Calu3 (cell line): ENCODE measurements around the gene SCG2. TPM values are rescaled to one million over a fixed set of nuclear protein-coding genes. Genes with fewer than 3 reads are reported as not detected.

ENCODE experiments used
- BruUV-seq: library from RNA; stranded (reverse); fragments of 400-500 nt; replicated peaks from 2 replicates; lab custom pipeline; 2021; lab: Mats Ljungman, UMichigan
- CTCF ChIA-PET: fragments of 300-600 bp; sonication (Branson Sonifier 250); formaldehyde crosslinking; loops from one replicate; lab custom pipeline; 2022; ENCODE audit warnings: antibody characterized with exemption; lab: Charles Lee
- DNase-seq: peaks from one replicate; pipeline ENCODE4 v3.0.0; 2022
- H3K27ac Mint-ChIP-seq: one replicate; pipeline ENCODE4 v1.8.0; 2022; ENCODE audit warnings: mixed read lengths; ENCODE audit not compliant: unreplicated experiment
- H3K27me3 Mint-ChIP-seq: one replicate; pipeline ENCODE4 v1.8.0; 2022; ENCODE audit warnings: mixed read lengths; ENCODE audit not compliant: unreplicated experiment
- H3K36me3 Mint-ChIP-seq: one replicate; pipeline ENCODE4 v1.8.0; 2022; ENCODE audit warnings: mild to moderate bottlenecking, moderate library complexity, mixed read lengths; ENCODE audit not compliant: insufficient read depth, unreplicated experiment
- H3K4me1 Mint-ChIP-seq: one replicate; pipeline ENCODE4 v1.8.0; 2022; ENCODE audit warnings: mild to moderate bottlenecking, low read depth, mixed read lengths; ENCODE audit not compliant: unreplicated experiment
- H3K4me3 Mint-ChIP-seq: one replicate; pipeline ENCODE4 v1.8.0; 2022; ENCODE audit warnings: mild to moderate bottlenecking, low read depth, moderate library complexity, mixed read lengths; ENCODE audit not compliant: unreplicated experiment
- H3K9me3 Mint-ChIP-seq: one replicate; pipeline ENCODE4 v1.8.0; 2022; ENCODE audit warnings: low read depth, mixed read lengths; ENCODE audit not compliant: unreplicated experiment
- CTCF ChIP-seq: fragments of 200-600 bp; IDR thresholded peaks from one replicate; pipeline ENCODE4 v1.8.0; 2022; ENCODE audit warnings: antibody characterized with exemption; ENCODE audit not compliant: unreplicated experiment
- intact Hi-C: fragments of 100-400 bp; cut with micrococcal nuclease; formaldehyde crosslinking; loops from one replicate; pipeline ENCODE4 v1.10.0; 2022; ENCODE audit not compliant: unreplicated experiment
- total RNA-seq: library from RNA; stranded (reverse); gene quantifications from 2 replicates; pipeline ENCODE4 v1.2.3, GENCODE V29; 2022

The SCG2 gene
- total RNA-seq, 1 experiment from 2014 or later = 0.52 TPM

GRCh38 chr2:223604231-223604630 is 2.1 kb upstream of the SCG2 start:
- DNase-seq = no peak

GRCh38 chr2:223602972-223603371 is 811 bp upstream of the SCG2 start:
- H3K4me1 Mint-ChIP-seq = no peaks in the 10 kb centered on the region
- CTCF ChIA-PET = interaction anchor here (1.2 to 1.3 kb wide), 2 partner anchors 14 to 631 kb away, joined by 3 to 4 read pairs; no protein-coding TSS in a partner anchor
- no TSS peak for BruUV-seq
- no peaks in the 10 kb centered on the region for H3K36me3 Mint-ChIP-seq
- intact Hi-C loops = loop anchor here (1.0 kb wide), 1 partner anchor 144 kb away; no protein-coding TSS in a partner anchor
- H3K9me3 Mint-ChIP-seq = no peaks in the 10 kb centered on the region
- no peak for TF ChIP-seq CTCF
- no peak for DNase-seq
- no peak overlapping the region for H3K27ac Mint-ChIP-seq
- no peak overlapping the region for H3K4me3 Mint-ChIP-seq
- H3K27me3 Mint-ChIP-seq = no peaks in the 10 kb centered on the region

More at GRCh38 chr2:223604231-223604630, 2.1 kb upstream of the SCG2 start:
- no TSS peak for BruUV-seq
- CTCF ChIA-PET = no interaction called here
- no peaks in the 10 kb centered on the region for H3K36me3 Mint-ChIP-seq
- intact Hi-C loops = no loop called here
- no peaks in the 10 kb centered on the region for H3K27me3 Mint-ChIP-seq
- no peak for TF ChIP-seq CTCF
- no peaks in the 10 kb centered on the region for H3K4me1 Mint-ChIP-seq
- H3K4me3 Mint-ChIP-seq = no peak overlapping the region
- H3K9me3 Mint-ChIP-seq = no peaks in the 10 kb centered on the region
- H3K27ac Mint-ChIP-seq = no peak overlapping the region

DNA sequence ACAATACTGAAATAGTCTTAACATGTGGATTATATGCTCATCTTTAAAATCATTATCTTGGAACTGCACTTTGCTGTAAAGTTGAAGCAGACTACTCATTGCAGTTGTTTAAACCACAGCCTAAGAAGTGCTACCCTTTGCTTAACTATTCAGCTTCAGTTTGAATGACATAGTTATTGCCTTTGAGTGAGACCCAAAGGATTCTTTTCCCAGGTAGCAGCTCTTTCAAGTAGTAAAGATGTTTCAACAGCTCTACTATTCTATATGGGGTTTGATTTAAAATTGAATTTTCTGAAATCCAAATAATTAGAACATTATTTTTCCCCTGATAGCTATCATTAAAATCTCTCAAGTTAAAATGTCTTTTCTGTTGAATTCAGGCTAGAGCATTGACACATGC is 1.1 kb downstream of the SCG2 start:
- no peak overlapping the region for H3K4me3 Mint-ChIP-seq
- CTCF ChIA-PET = no interaction called here
- no peaks in the 10 kb centered on the region for H3K4me1 Mint-ChIP-seq
- H3K27ac Mint-ChIP-seq = no peak overlapping the region
- no TSS peak for BruUV-seq
- H3K9me3 Mint-ChIP-seq = no peaks in the 10 kb centered on the region
- H3K27me3 Mint-ChIP-seq = no peaks in the 10 kb centered on the region
- no peak for TF ChIP-seq CTCF
- DNase-seq = no peak
- intact Hi-C loops = no loop called here
- no peaks in the 10 kb centered on the region for H3K36me3 Mint-ChIP-seq

DNA sequence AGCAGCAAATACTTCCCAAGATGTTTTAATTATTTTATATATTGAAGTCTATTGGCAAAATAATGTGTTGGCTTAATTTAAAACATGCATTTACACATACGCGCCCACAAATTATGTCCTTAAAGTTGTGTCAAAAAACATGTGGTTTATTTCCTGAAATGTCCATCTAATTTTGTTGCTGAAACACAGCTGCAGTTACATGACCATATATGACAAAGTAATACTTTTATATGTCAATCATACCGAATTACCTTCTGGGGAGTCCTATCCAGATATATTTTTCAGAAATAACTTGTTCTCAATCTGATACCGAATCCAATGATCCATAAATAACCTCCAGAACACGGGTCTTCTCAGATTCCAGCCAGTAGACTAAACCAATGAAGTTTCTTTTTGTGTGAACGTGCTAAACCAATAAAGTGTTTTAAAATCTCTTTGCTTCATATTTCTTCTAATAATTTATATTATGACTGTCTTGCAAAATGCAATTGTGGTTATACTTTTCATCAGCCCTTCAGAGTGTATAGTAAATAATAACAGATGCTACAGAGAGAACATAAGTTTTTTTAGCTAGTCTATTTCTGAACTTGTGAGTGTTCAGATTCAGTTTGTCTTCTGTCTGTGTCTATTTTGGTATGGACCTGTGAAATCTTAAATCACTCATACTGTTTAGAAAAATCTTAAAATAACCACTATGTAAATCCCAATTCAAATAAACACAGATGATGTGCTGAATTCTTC is 2.4 kb downstream of the SCG2 start:
- no peaks in the 10 kb centered on the region for H3K36me3 Mint-ChIP-seq
- CTCF ChIA-PET = no interaction called here
- intact Hi-C loops = no loop called here
- TF ChIP-seq CTCF = no peak
- H3K4me3 Mint-ChIP-seq = no peak overlapping the region
- DNase-seq = no peak
- no peak overlapping the region for H3K27ac Mint-ChIP-seq
- H3K27me3 Mint-ChIP-seq = no peaks in the 10 kb centered on the region
- no TSS peak for BruUV-seq
- no peaks in the 10 kb centered on the region for H3K4me1 Mint-ChIP-seq
- no peaks in the 10 kb centered on the region for H3K9me3 Mint-ChIP-seq
